CD4-positive, alpha-beta T cell treated with Interleukin-12 subunit alpha and Interleukin-12 subunit beta, for 1 hour (primary cell): ENCODE measurements around the gene SPG7.
"Not testable (repeated sequence)": the region's sequence is repeated elsewhere in the genome, so short reads cannot be mapped to it uniquely, and the experiment has no call there.

Experiments
- DNase-seq: peaks from one replicate; pipeline ENCODE4 v3.0.0-alpha.2; 2020

SPG7 gene

DNA sequence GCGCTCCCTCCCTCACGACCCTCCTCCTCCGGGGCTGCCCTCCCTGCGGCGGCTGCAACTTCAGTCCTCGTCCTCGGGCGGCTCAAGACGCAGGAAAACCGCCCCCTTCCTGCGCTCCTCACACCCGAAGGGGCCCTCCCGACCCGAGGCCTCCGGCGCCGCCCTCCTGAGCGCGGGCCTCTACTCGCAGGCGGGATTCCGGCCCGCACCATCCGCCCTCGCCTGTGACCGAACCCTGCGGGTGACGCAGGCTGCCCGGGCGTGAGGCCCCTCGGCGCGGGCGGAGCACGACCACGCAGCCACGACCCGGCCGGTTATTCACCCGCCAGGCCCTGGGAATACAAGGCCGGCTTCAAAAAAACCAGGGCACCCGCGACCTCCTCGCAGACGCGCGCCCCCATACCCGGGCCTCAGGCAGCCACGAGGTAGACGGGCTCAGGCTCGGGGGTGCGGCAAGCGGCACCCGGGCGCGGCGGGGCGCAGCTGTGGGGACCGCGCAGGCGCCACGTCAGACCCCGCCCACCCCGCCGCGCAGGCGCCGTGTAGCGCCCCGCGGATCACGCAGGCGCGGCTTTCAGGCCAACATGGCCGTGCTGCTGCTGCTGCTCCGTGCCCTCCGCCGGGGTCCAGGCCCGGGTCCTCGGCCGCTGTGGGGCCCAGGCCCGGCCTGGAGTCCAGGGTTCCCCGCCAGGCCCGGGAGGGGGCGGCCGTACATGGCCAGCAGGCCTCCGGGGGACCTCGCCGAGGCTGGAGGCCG is at the start of gene SPG7:
TSS of gene SPG7 (plus strand) at position 570 of the 757 bp plus-strand sequence. CDS start at position 585, 15 bp downstream.
- DNase-seq = peak; percentile 93

DNA sequence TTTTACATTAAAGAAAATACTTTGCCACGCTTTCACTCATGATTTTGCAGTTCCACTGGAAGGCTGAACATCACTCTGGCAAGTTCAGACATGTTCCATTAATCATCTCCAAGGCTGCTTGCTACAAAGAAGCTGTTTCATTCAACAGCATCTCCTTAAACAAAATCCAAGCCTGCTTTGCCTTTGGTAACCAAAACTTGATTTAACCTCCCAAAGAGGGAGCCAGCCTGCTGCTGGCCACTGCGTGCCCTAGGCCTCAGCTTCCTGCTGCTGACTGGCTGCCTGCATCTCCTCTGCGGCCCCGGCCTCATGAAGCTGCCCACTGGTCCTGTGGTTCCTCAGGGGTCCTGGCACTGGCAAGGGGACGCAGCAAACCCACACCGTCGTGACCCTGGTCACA is 49.7 kb upstream of the SPG7 start:
- no peak for DNase-seq

DNA sequence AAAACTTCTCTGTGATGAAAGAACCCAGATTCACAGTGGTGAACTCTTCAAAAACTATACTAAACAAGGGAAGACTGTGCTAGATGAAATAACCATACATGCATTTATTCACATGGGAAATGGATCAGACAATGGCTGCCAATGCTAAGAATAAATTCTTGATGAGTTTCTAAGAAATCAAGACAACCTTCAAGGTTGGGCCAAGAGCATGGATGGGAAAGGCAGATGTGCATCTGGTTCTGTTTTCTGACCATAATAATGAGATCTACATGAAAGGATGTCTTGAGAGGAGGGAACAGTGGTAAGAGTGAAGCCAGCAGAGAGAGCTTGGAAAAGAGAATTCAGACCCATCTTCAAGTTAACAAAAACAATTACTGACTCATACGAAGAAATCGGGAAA is 49.2 kb upstream of the SPG7 start:
- DNase-seq = no peak

GRCh38 chr16:89460556-89460955 is 47.6 kb upstream of the SPG7 start:
- DNase-seq = no peak

DNA sequence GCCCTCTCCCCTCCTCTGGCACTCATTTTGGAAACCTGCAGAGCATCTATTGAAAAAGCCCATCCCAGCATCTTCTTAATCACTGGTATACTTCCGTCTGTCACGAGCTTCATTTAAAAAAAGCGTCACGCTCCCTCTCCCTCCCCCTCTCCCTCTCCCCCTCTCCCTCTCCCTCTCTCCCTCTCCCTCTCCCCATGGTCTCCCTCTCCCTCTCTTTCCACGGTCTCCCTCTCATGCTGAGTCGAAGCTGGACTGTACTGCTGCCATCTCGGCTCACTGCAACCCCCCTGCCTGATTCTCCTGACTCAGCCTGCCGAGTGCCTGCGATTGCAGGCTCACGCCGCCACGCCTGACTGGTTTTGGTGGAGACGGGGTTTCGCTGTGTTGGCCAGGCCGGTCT is 46.3 kb upstream of the SPG7 start:
- DNase-seq = not testable (repeated sequence)

DNA sequence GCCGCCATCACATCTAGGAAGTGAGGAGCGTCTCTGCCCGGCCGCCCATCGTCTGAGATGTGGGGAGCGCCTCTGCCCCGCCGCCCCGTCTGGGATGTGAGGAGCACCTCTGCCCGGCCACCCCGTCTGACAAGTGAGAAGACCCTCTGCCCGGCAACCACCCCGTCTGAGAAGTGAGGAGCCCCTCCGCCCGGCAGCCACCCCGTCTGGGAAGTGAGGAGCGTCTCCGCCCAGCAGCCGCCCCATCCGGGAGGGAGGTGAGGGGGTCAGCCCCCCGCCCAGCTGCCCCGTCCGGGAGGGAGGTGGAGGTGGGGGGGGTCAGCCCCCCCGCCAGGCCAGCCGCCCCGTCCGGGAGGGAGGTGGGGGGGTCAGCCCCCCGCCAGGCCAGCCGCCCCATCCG is 45.6 kb upstream of the SPG7 start:
- not testable (repeated sequence) for DNase-seq

GRCh38 chr16:89463312-89463711 is 44.9 kb upstream of the SPG7 start:
- not testable (repeated sequence) for DNase-seq

GRCh38 chr16:89466920-89467319 is 41.3 kb upstream of the SPG7 start:
- no peak for DNase-seq

DNA sequence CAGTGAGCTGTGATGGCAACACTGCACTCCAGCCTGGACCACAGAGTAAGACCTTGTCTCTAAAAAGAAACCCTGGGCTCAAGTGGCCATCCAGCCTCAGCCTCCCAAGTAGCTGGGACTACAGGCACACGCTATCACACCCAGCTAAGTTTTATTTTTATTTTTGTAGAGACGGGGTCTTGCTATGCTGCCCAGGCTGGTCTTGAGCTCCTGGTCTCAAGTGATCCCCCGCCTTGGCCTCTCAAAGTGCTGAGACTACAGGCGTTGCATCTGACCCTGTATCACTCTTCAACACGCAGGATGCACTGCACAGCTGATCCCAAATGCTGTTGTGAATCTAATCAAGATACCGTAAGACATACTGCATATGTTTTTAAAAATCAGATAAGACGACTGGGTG is 40.8 kb upstream of the SPG7 start:
- DNase-seq = no peak

DNA sequence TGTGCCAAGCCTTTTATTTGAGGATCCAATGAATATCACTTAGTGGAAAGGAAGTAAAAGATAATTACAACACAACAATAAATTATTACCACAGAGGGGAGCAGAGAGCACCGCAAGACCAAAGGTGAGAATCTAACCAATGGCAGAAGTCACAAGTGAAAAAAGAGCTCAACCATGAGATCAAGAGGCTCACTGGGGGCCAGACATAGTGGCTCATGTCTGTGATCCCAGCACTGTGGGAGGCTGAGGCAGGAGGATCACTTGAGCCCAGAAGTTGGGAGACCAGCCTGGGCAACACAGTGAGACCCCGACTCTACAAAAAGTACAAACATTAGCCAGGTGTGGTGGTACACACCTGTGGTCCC is 35.5 kb upstream of the SPG7 start:
- DNase-seq = peak; percentile 26

- no peak for DNase-seq
These were observed 35.0 kb upstream of the SPG7 start for GRCh38 chr16:89473136-89473712.

DNA sequence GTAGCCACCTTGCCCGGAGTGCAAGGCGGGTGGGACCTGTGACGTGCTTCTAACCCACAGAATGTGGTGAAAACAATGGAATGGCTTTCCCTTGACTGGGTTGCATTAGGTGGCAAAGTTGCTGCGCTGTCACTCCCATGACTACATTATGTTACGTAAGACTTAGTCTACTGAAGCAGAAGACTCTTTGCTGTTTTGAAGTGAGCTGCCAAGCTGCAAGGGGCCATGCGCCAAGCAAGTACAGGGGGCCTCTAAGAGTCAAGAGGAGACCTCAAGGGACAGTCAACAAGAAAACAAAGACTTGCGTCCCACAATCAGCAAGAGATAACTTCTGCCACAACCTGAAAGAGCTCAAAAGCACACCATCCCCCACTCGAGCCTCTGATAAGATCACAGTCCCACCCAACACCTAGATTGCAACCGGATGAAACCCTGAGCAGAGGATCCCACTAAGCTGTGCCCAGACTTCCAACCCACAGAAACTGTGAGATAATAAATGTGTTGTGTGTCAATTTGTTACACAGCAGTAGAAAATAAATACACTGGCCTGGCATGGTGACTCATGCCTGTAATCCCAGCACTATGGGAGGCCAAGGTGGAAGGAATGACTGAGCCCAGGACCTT is 34.3 kb upstream of the SPG7 start:
- DNase-seq = peak; percentile 35

DNA sequence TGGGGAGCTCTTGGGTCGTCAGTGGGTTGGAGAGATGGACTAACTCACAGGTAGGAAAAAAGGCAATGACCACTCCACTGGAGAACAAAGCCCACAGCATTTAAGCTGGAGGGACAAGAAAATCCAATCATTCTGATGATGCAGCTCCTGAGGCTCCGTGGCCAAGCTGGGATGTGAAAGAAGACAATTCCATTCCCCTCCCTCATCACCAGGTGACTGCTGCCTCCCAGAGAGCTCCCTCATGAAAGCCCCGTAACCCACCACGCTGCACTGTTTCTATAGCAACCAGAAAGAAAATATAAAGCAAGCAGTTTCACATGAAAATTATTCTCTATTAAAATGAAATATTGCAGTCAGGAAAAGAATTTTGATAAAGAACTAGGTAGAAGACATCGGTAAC is 33.1 kb upstream of the SPG7 start:
- no peak for DNase-seq

GRCh38 chr16:89476379-89476778 is 31.8 kb upstream of the SPG7 start:
- no peak for DNase-seq

DNA sequence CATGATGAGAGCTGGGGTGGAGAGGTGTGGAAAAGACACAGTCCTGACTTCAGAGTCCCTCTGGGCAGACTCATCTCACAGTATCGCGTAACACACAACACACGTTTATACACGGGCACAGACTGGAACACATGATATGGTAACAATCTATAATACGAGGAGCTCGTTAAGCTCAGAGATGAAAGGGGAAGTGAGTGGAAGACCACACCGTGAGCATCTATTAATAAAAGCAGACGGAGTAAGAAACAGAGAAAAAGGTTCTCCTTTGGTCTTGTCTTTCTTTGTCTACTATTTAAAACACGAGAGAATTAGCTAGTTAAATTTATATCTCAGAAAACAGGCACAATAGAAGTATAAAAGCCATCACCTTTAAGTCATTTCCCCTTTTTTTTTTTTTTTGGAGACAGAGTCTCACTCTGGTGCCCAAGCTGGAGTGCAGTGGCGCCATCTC is 31.4 kb upstream of the SPG7 start:
- DNase-seq = no peak

GRCh38 chr16:89478576-89479221 is 29.5 kb upstream of the SPG7 start:
- no peak for DNase-seq

GRCh38 chr16:89481356-89481955 is 26.7 kb upstream of the SPG7 start:
- DNase-seq = no peak

DNA sequence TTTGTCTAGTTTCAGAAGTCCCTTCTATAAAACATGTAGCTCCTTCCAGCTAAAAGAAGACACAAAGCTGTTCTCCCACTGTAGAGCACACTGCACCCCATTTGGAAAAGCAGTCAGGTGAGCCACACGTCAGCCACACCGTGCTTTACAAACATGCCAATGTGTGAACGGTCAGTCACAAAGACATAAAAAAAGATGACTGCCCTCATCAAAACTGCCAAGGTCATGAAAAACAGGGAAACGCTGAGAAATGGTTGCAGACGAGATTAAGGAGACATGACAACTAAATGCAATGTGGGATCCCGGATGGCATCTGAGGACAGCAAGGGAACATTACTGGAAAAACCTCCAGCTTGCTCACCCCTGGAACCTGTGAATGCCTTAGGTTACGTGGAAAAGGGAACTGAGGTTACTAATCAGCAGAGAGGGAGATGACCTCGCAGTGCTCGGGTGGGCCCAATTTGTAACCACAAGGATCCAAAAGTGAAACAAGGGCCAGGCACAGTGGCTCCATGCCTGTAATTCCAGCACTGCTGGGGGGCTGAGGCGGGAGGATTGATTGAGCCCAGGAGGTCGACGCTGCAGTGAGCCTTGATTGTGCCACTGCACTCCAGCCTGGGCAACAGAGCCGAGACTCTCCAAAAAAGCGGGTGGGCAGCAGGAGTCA is 25.9 kb upstream of the SPG7 start:
- DNase-seq = no peak

DNA sequence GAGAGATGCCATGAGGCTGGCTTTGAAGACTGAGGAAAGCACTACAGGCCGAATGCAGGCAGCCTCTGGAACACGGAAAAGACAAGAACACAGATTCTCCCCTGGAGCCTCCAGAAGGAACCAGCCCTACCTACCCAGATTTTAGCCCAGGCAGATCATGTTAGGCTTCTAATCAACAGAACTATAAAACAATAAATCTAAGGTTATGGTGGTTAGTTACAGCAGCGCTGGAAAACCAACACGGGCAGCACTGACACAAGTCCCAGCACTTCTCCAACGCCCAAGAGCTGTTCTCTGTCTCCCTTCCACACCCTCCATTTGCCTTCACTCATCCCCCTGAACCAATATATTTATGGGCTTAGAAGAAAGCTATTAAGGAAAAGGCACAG is 25.4 kb upstream of the SPG7 start:
- no peak for DNase-seq

DNA sequence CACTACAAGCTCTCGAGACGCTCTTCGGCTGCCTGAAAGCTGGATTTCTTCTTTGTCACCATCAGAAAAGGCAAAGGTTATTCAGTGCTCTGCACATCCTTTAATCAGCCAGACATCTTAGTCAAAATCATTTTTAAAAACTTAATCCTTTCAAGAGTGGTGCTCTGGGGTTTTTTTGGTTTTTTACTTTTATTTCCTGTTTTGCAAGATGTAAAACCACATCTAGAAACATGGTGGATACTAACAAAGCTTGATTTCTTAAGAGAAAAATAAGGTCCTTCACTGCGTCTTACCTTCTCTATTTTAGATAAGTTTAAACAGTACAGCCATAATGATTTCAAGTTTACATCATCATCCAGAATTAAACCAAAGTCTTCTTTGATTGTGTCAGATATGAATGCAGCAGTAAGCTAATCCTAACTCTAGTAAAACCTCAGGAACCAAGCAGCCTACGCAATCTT is 24.1 kb upstream of the SPG7 start:
- peak; percentile 70 for DNase-seq

GRCh38 chr16:89484923-89485679 is 23.1 kb upstream of the SPG7 start:
- peak; percentile 51 for DNase-seq

DNA sequence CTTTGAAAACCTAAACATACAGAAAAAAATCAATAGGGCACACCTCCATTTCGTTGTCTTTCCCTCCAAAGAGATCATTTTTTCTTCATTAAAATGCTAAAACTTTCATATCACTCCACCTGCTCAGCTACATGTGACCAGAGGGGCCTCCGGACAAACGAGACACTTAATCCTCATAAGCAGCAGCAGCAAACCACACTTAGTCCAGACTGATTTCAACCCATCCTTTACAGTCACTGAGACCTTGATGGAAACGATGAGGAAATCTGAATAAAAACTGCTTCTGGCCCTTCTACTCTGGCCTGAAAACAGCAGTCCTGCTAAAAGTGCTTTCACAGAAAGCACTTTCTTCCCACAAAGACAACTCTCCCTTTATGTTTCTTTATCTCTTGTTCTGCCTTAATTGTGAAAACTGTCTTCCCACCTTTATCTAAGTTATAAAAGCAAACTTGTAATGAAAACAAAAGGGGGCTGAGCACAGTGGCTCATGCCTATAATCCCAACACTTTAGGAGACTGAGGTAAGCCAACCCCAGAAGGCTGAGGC is 22.4 kb upstream of the SPG7 start:
- no peak for DNase-seq
